ENCODE measurements around the gene GABRR1. TPM values are rescaled to one million over a fixed set of nuclear protein-coding genes. Genes with fewer than 3 reads are reported as not detected.

Gene GABRR1
- total and polyA plus RNA-seq, 2 experiments from 2014 or later = 0.14 to 0.37 TPM

- no peak for TF ChIP-seq ZNF462 (CRISPR knock-in tag; IDR thresholded peaks at IDR 0.05)
- TF ChIP-seq EZH2 (IDR thresholded peaks at IDR 0.05; ENCODE audit: low read depth, unreplicated experiment) = no peak
- no peak for TF ChIP-seq POLR2AphosphoS5 (IDR thresholded peaks at IDR 0.05; ENCODE audit: low read depth)
- no peak for TF ChIP-seq EZH2phosphoT487 (IDR thresholded peaks at IDR 0.05; ENCODE audit: unreplicated experiment)
- TF ChIP-seq, protein P1, sequence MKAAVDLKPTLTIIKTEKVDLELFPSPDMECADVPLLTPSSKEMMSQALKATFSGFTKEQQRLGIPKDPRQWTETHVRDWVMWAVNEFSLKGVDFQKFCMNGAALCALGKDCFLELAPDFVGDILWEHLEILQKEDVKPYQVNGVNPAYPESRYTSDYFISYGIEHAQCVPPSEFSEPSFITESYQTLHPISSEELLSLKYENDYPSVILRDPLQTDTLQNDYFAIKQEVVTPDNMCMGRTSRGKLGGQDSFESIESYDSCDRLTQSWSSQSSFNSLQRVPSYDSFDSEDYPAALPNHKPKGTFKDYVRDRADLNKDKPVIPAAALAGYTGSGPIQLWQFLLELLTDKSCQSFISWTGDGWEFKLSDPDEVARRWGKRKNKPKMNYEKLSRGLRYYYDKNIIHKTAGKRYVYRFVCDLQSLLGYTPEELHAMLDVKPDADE (IDR thresholded peaks at IDR 0.05) = no peak
- no peak for TF ChIP-seq CREB1 (CRISPR knock-in tag; IDR thresholded peaks at IDR 0.05; ENCODE audit: low read depth)
These were observed 76.6 kb downstream of the GABRR1 start (continued) for GRCh38 chr6:89140347-89141156.
